GM23338 (cell line): ENCODE results near the gene MPZL1. TPM values are rescaled to one million over a fixed set of nuclear protein-coding genes. Genes with fewer than 3 reads are reported as not detected.

Experiments
- ATAC-seq: fragments of 200-7000 bp; cut with Tn5 transposase; 3 replicates; pipeline ENCODE4 v1.9.1; 2020
- DNase-seq: peaks from one replicate; pipeline ENCODE4 v3.0.0-alpha.2; 2015; ENCODE audit warnings: low spot score
- H2AFZ ChIP-seq: fragments of 200-600 bp; sonication (generic); 2 replicates; pipeline ENCODE4 v1.8.0; 2016; ENCODE audit warnings: antibody characterized with exemption, mild to moderate bottlenecking, moderate library complexity
- H3F3A ChIP-seq: fragments of 200-600 bp; sonication (generic); replicated peaks from 2 replicates; pipeline ENCODE4 v1.8.0; 2017; ENCODE audit warnings: antibody characterized with exemption, mixed run types, low read depth
- H3K27ac ChIP-seq: fragments of 200-600 bp; sonication (generic); 2 replicates; pipeline ENCODE4 v1.6.1; 2016; ENCODE audit warnings: low read depth
- H3K27me3 ChIP-seq: fragments of 200-600 bp; sonication (generic); 2 replicates; pipeline ENCODE4 v1.8.0; 2016; ENCODE audit warnings: mild to moderate bottlenecking, mixed run types, moderate library complexity; ENCODE audit not compliant: insufficient read depth
- H3K36me3 ChIP-seq: fragments of 200-600 bp; sonication (generic); 2 replicates; pipeline ENCODE4 v1.8.0; 2016; ENCODE audit warnings: mild to moderate bottlenecking; ENCODE audit not compliant: insufficient read depth
- H3K4me1 ChIP-seq: fragments of 200-600 bp; sonication (generic); 2 replicates; pipeline ENCODE4 v1.8.0; 2016; ENCODE audit warnings: mild to moderate bottlenecking, moderate library complexity; ENCODE audit not compliant: insufficient read depth
- H3K4me2 ChIP-seq: fragments of 200-600 bp; sonication (generic); 2 replicates; pipeline ENCODE4 v1.7.1; 2017; ENCODE audit warnings: mixed run types
- H3K4me3 ChIP-seq: fragments of 200-600 bp; sonication (generic); 2 replicates; pipeline ENCODE4 v1.6.1; 2016; ENCODE audit warnings: mixed run types
- H3K79me2 ChIP-seq: fragments of 200-600 bp; sonication (generic); replicated peaks from 2 replicates; pipeline ENCODE4 v1.8.0; 2017; ENCODE audit warnings: mild to moderate bottlenecking; ENCODE audit not compliant: insufficient read depth
- H3K9me2 ChIP-seq: fragments of 200-600 bp; sonication (generic); 2 replicates; pipeline ENCODE4 v1.8.0; 2017; ENCODE audit not compliant: insufficient read depth
- H4K20me1 ChIP-seq: fragments of 200-600 bp; sonication (generic); replicated peaks from 2 replicates; pipeline ENCODE4 v1.8.0; 2017; ENCODE audit warnings: mild to moderate bottlenecking; ENCODE audit not compliant: insufficient read depth
- H3K27ac Mint-ChIP-seq: 2 replicates; pipeline ENCODE4 v1.8.0; 2020; ENCODE audit warnings: inconsistent platforms, mild to moderate bottlenecking, moderate library complexity, mixed read lengths
- H3K27me3 Mint-ChIP-seq: 3 replicates; pipeline ENCODE4 v1.8.0; 2022; ENCODE audit warnings: low read depth, mild to moderate bottlenecking, moderate library complexity, mixed read lengths, inconsistent platforms; ENCODE audit not compliant: insufficient read depth, poor library complexity
- H3K36me3 Mint-ChIP-seq: 3 replicates; pipeline ENCODE4 v1.8.0; 2021; ENCODE audit warnings: low read depth, mild to moderate bottlenecking, inconsistent platforms, moderate library complexity, mixed read lengths
- H3K4me1 Mint-ChIP-seq: 3 replicates; pipeline ENCODE4 v1.8.0; 2020; ENCODE audit warnings: mild to moderate bottlenecking, inconsistent platforms, mixed read lengths
- H3K4me3 Mint-ChIP-seq: 3 replicates; pipeline ENCODE4 v1.8.0; 2021; ENCODE audit warnings: moderate library complexity, mild to moderate bottlenecking, inconsistent platforms, mixed read lengths
- H3K9me3 Mint-ChIP-seq: 3 replicates; pipeline ENCODE4 v1.8.0; 2020; ENCODE audit warnings: moderate library complexity, mild to moderate bottlenecking, inconsistent platforms, mixed read lengths
- CREB1 ChIP-seq: fragments of 250-450 bp; sonication (Bioruptor Pico); IDR thresholded peaks from 2 replicates; pipeline ENCODE4 v1.5.0; 2020; ENCODE audit warnings: low read depth, mild to moderate bottlenecking, moderate library complexity
- ETS1 ChIP-seq: IDR thresholded peaks from 2 replicates; pipeline ENCODE4 v1.6.1; 2016; ENCODE audit warnings: antibody characterized with exemption
- EZH2 ChIP-seq: fragments of 200-600 bp; sonication (generic); IDR thresholded peaks from one replicate; pipeline ENCODE4 v1.8.0; 2017; ENCODE audit warnings: antibody characterized with exemption, mild to moderate bottlenecking, low read depth; ENCODE audit not compliant: unreplicated experiment
- JUNB ChIP-seq: IDR thresholded peaks from one replicate; pipeline ENCODE4 v1.6.1; 2016; ENCODE audit warnings: antibody characterized with exemption; ENCODE audit not compliant: unreplicated experiment
- NANOG ChIP-seq: IDR thresholded peaks from 2 replicates; pipeline ENCODE4 v1.6.1; 2016; ENCODE audit warnings: antibody characterized with exemption, borderline replicate concordance
- POLR2AphosphoS5 ChIP-seq: IDR thresholded peaks from 2 replicates; pipeline ENCODE4 v1.6.1; 2016; ENCODE audit warnings: antibody characterized with exemption, low read depth
- REST ChIP-seq: IDR thresholded peaks from one replicate; pipeline ENCODE4 v1.6.1; 2018; ENCODE audit warnings: antibody characterized with exemption; ENCODE audit not compliant: unreplicated experiment
- STAT1 ChIP-seq: IDR thresholded peaks from one replicate; pipeline ENCODE4 v1.6.1; 2016; ENCODE audit warnings: antibody characterized with exemption; ENCODE audit not compliant: unreplicated experiment
- ZNF114 ChIP-seq: fragments of 250-450 bp; sonication (Bioruptor Pico); IDR thresholded peaks from 2 replicates; pipeline ENCODE4 v1.5.0; 2020; ENCODE audit warnings: mild to moderate bottlenecking, moderate library complexity
- ZNF331 ChIP-seq: fragments of 250-450 bp; sonication (Bioruptor Pico); IDR thresholded peaks from 2 replicates; pipeline ENCODE4 v1.5.0; 2020; ENCODE audit warnings: low read depth, mild to moderate bottlenecking, moderate library complexity
- polyA plus RNA-seq: library from polyadenylated mRNA; unstranded; fragments of >200 nt; fragmentation: Nextera tagmentation; extraction: Ambion mirVana; gene quantifications from 2 replicates; pipeline ENCODE4 v1.2.1, GENCODE V29; 2016
- total RNA-seq: library from RNA; depleted of rRNA; stranded (reverse); fragments of >200 nt; shearing (Covaris generic); gene quantifications from 2 replicates; pipeline ENCODE4 v1.2.3, GENCODE V29; 2014
- TF ChIP-seq, protein P1 (sequence below), 2 experiments: fragments of 200-600 bp in 1 of 2; sonication (generic) in 1 of 2; conservative IDR thresholded peaks; 2 replicates each; pipeline versions ENCODE4 v1.5.1 to v1.6.1; 2016 to 2017; ENCODE audit warnings: antibody characterized with exemption in 2 of 2, low read depth in 2 of 2, mild to moderate bottlenecking in 2 of 2, moderate library complexity in 1 of 2

MPZL1 gene
- total and polyA plus RNA-seq, 2 experiments from 2014 or later: 35.1 to 85.1 TPM

DNA sequence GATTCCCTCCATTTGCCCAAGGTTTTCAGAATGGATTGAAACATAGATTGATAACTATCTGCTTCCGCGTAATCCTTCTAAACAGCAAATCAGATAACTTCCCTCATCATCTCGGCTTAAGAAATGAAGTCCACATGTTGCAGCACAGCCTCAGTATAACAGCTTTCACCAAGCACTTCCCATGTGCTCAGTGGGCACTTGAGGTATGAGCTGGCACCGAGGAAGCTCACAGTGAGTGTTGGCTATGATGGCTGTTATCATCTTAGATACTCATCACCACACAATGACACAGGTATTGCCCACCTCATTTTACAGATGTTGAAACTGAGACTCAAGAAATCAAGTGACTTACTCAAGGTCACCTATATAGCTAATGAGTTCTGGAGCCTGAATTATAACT lies 48.5 kb upstream of the MPZL1 start (continued):
- TF ChIP-seq, protein P1, sequence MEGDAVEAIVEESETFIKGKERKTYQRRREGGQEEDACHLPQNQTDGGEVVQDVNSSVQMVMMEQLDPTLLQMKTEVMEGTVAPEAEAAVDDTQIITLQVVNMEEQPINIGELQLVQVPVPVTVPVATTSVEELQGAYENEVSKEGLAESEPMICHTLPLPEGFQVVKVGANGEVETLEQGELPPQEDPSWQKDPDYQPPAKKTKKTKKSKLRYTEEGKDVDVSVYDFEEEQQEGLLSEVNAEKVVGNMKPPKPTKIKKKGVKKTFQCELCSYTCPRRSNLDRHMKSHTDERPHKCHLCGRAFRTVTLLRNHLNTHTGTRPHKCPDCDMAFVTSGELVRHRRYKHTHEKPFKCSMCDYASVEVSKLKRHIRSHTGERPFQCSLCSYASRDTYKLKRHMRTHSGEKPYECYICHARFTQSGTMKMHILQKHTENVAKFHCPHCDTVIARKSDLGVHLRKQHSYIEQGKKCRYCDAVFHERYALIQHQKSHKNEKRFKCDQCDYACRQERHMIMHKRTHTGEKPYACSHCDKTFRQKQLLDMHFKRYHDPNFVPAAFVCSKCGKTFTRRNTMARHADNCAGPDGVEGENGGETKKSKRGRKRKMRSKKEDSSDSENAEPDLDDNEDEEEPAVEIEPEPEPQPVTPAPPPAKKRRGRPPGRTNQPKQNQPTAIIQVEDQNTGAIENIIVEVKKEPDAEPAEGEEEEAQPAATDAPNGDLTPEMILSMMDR (conservative IDR thresholded peaks at IDR 0.05; ENCODE audit: low read depth in 2 of 2): no peak
- TF ChIP-seq REST: no peak
- TF ChIP-seq EZH2: no peak
- TF ChIP-seq CREB1 (CRISPR knock-in tag): no peak
- no peak for TF ChIP-seq JUNB
- TF ChIP-seq POLR2AphosphoS5: no peak
- TF ChIP-seq ZNF331 (CRISPR knock-in tag): no peak

GRCh38 chr1:167674156-167674555 lies 47.6 kb upstream of the MPZL1 start:
- DNase-seq (no peak), ATAC-seq (no peak)
- H3K4me1 ChIP-seq: no peaks in the 10 kb centered on the region
- no peak overlapping the region for H3K27ac ChIP-seq
- no peaks in the 10 kb centered on the region for H3F3A ChIP-seq
- Mint-ChIP-seq H3K36me3 (no peaks in the 10 kb centered on the region), H3K27ac (no peak overlapping the region), H3K4me3 (no peak overlapping the region), H3K4me1 (peaks cover 10% of the 10 kb centered on the region; the same call in 2 of the 3 replicates), H3K27me3 (peaks cover 4% of the 10 kb centered on the region), H3K9me3 (no peaks in the 10 kb centered on the region)
- H3K36me3 ChIP-seq: no peaks in the 10 kb centered on the region
- H2AFZ ChIP-seq: no peak overlapping the region
- TF ChIP-seq JUNB (no peak), EZH2 (no peak)
- no peaks in the 10 kb centered on the region for H3K79me2 ChIP-seq
- H4K20me1 ChIP-seq: no peaks in the 10 kb centered on the region
- no peak overlapping the region for H3K4me3 ChIP-seq
- no peak overlapping the region for H3K4me2 ChIP-seq
- H3K27me3 ChIP-seq: no peaks in the 10 kb centered on the region
- H3K9me2 ChIP-seq: peaks cover 10% of the 10 kb centered on the region; the same call in 1 of the 2 replicates

DNA sequence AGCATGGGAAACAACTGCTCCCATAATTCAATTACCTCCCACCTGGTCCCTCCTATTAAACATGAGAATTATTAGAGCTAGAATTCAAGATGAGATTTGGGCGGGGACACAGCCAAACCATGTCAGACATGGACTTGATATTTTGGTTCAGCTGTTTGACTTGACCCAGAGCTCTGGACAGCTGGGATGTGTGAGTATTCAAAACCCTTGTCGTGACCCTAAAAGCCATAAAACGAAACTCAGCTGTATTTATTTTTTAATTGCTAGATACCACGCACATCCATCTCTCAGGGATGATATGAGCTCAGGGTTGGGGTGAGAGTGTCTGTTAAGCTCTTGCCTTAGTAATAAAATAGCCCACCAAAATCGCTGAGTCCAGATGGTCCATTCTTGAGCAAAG lies 46.3 kb upstream of the MPZL1 start:
- Mint-ChIP-seq H3K36me3 (no peaks in the 10 kb centered on the region), H3K4me3 (no peak overlapping the region), H3K9me3 (no peaks in the 10 kb centered on the region), H3K27me3 (peaks cover 4% of the 10 kb centered on the region), H3K27ac (no peak overlapping the region), H3K4me1 (peaks cover 4% of the 10 kb centered on the region; the same call in 2 of the 3 replicates)
- DNase-seq (no peak), ATAC-seq (no peak)
- no peaks in the 10 kb centered on the region for H4K20me1 ChIP-seq
- H3K4me3 ChIP-seq: no peak overlapping the region
- no peak overlapping the region for H3K4me2 ChIP-seq
- H3K4me1 ChIP-seq: no peaks in the 10 kb centered on the region
- no peaks in the 10 kb centered on the region for H3K36me3 ChIP-seq
- H3K27ac ChIP-seq: no peak overlapping the region
- H2AFZ ChIP-seq: no peak overlapping the region
- no peaks in the 10 kb centered on the region for H3F3A ChIP-seq
- no peaks in the 10 kb centered on the region for H3K27me3 ChIP-seq
- peaks cover 10% of the 10 kb centered on the region; the same call in 1 of the 2 replicates for H3K9me2 ChIP-seq
- H3K79me2 ChIP-seq: no peaks in the 10 kb centered on the region
- TF ChIP-seq ETS1 (no peak), CREB1 (CRISPR knock-in tag) (no peak), POLR2AphosphoS5 (no peak), ZNF114 (no peak), ZNF331 (CRISPR knock-in tag) (no peak), STAT1 (no peak), EZH2 (no peak), NANOG (no peak), JUNB (no peak)
- TF ChIP-seq, protein P1 (conservative IDR thresholded peaks at IDR 0.05; ENCODE audit: low read depth in 2 of 2): no peak
